Lower lobe of right lung (tissue), 2 donors: ENCODE measurements around the gene HBM. TPM values are rescaled to one million over a fixed set of nuclear protein-coding genes. Genes with fewer than 3 reads are reported as not detected.
"Not testable (repeated sequence)": the region's sequence is repeated elsewhere in the genome, so short reads cannot be mapped to it uniquely, and the experiment has no call there.

Experiments used
- ATAC-seq, 2 donors: fragments of 200-7000 bp; cut with Tn5 transposase; one replicate each; pipeline ENCODE4 v1.9.1; 2020 to 2022; ENCODE audit warnings: mild to moderate bottlenecking in 2 of 2, moderate library complexity in 2 of 2
- DNase-seq: peaks from one replicate; pipeline ENCODE4 v3.0.0-alpha.2; 2020
- H3K27ac ChIP-seq: fragments of 200-600 bp; one replicate; pipeline ENCODE4 v1.8.0; 2022
- H3K27me3 ChIP-seq: fragments of 200-600 bp; one replicate; pipeline ENCODE4 v1.8.0; 2022; ENCODE audit warnings: low read depth
- H3K36me3 ChIP-seq: fragments of 200-600 bp; one replicate; pipeline ENCODE4 v1.8.0; 2022; ENCODE audit warnings: mild to moderate bottlenecking
- H3K4me1 ChIP-seq: fragments of 200-600 bp; one replicate; pipeline ENCODE4 v1.8.0; 2022
- H3K4me3 ChIP-seq: fragments of 200-600 bp; one replicate; pipeline ENCODE4 v1.8.0; 2022; ENCODE audit warnings: mild to moderate bottlenecking
- H3K9me3 ChIP-seq: fragments of 200-600 bp; one replicate; pipeline ENCODE4 v1.8.0; 2022
- CTCF ChIP-seq: fragments of 200-600 bp; IDR thresholded peaks from one replicate; pipeline ENCODE4 v1.8.0; 2022; ENCODE audit warnings: antibody characterized with exemption, mild to moderate bottlenecking
- intact Hi-C: fragments of 100-400 bp; cut with DNase I; formaldehyde crosslinking; loops from one replicate; pipeline ENCODE4 v1.11.0; 2022
- total RNA-seq: library from RNA; stranded (reverse); fragmentation: NEBNext Ultra II Directional; extraction: Animal tissue kit (Norgen Biotek cat#: 25700); gene quantifications from one replicate; pipeline ENCODE4 v1.2.1, GENCODE V29; 2021
- donor health status: DM: no; HTN: yes; CAD: no; lungs with severe emphysema.

The HBM gene
- total RNA-seq, 1 donor from 2014 or later: not detected

GRCh38 chr16:149024-149660, 16.6 kb upstream of the HBM start:
- Histone ChIP-seq H3K4me1 (no peaks in the 10 kb centered on the region), H3K27ac (no peak overlapping the region), H3K4me3 (no peak overlapping the region), H3K9me3 (no peaks in the 10 kb centered on the region), H3K27me3 (no peaks in the 10 kb centered on the region), H3K36me3 (no peaks in the 10 kb centered on the region)
- intact Hi-C loops: no loop called here
- no peak for DNase-seq
- ATAC-seq: peak; percentile 57 to 74
- no peak for TF ChIP-seq CTCF

GRCh38 chr16:152141-153128, 13.3 kb upstream of the HBM start, which contains the start of gene HBZ:
HBZ (plus strand) TSS chr16:152644; CDS start chr16:152910, 266 bp downstream.
- DNase-seq: no peak
- TF ChIP-seq CTCF: no peak
- no peaks in the 10 kb centered on the region for H3K9me3 ChIP-seq

GRCh38 chr16:153129-153521, 12.7 kb upstream of the HBM start:
- H3K4me1 ChIP-seq, intact Hi-C loops, H3K36me3 ChIP-seq, H3K27ac ChIP-seq, H3K9me3 ChIP-seq, H3K4me3 ChIP-seq, DNase-seq: not testable (repeated sequence)
- ATAC-seq: peak; percentile 6 to 13
- peaks cover 16% of the 10 kb centered on the region for H3K27me3 ChIP-seq

More at GRCh38 chr16:152141-153128, 13.3 kb upstream of the HBM start, which contains the start of gene HBZ:
- Histone ChIP-seq H3K4me1 (peaks cover 9% of the 10 kb centered on the region), H3K4me3 (no peak within 1 kb of the TSS), H3K27me3 (peaks cover 16% of the 10 kb centered on the region), H3K36me3 (no peaks in the 10 kb centered on the region), H3K27ac (no peak within 1 kb of the TSS)
- no peak for ATAC-seq
- intact Hi-C loops: no loop called here

- H3K27me3 ChIP-seq: peaks cover 16% of the 10 kb centered on the region
- peak; percentile 9 to 14 for ATAC-seq
- H3K4me3 ChIP-seq, H3K36me3 ChIP-seq, H3K27ac ChIP-seq, H3K9me3 ChIP-seq, intact Hi-C loops, H3K4me1 ChIP-seq, DNase-seq: not testable (repeated sequence)
Measured at GRCh38 chr16:153550-154216, 12.1 kb upstream of the HBM start.

- no peaks in the 10 kb centered on the region for H3K36me3 ChIP-seq
- H3K4me3 ChIP-seq: peak overlapping the region; percentile 59
- peaks cover 16% of the 10 kb centered on the region for H3K27me3 ChIP-seq
- no peak for TF ChIP-seq CTCF
- no peaks in the 10 kb centered on the region for H3K9me3 ChIP-seq
- H3K4me1 ChIP-seq: peaks cover 9% of the 10 kb centered on the region
- no peak for DNase-seq
- no peak overlapping the region for H3K27ac ChIP-seq
- intact Hi-C loops: no loop called here
- peak; percentile 52 to 75 for ATAC-seq
Measured at GRCh38 chr16:154217-155030, 11.4 kb upstream of the HBM start.

- H3K36me3 ChIP-seq: no peaks in the 10 kb centered on the region
- peak overlapping the region; percentile 59 for H3K4me3 ChIP-seq
- no peak for TF ChIP-seq CTCF
- ATAC-seq (no peak), DNase-seq (no peak)
- H3K27ac ChIP-seq: no peak overlapping the region
- no peaks in the 10 kb centered on the region for H3K9me3 ChIP-seq
- intact Hi-C loops: no loop called here
- H3K4me1 ChIP-seq: peaks cover 9% of the 10 kb centered on the region
- peaks cover 16% of the 10 kb centered on the region for H3K27me3 ChIP-seq
Measured at GRCh38 chr16:155031-155398, 10.8 kb upstream of the HBM start.
